Raji (cell line): ENCODE measurements around the gene SNIP1.

ENCODE experiments used
- POLR2A ChIP-seq: IDR thresholded peaks from 2 replicates; pipeline ENCODE4 v1.6.1; 2011; ENCODE audit warnings: low read depth, low read length, control low read depth; ENCODE audit not compliant: insufficient read depth

Gene SNIP1

DNA sequence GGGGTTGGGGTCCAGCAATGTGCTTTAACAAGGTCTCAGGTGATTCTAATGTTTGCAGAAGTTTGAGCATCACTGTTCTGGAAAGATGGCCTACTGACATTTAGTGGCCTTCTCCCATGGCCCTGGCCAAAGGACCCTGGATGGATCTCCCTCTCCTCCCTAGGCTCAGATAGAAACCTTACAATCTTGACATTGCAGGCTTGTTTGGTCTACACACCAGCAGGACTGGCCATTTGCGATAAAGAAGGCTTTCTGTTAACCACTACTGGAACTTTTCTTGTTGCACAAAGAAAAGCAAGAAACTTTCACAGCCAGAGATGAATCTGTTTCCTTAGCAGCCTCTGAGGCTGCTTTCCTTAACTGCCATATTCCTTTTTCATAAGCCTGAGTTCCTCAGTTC is 8.9 kb upstream of the SNIP1 start:
- no peak for TF ChIP-seq POLR2A

DNA sequence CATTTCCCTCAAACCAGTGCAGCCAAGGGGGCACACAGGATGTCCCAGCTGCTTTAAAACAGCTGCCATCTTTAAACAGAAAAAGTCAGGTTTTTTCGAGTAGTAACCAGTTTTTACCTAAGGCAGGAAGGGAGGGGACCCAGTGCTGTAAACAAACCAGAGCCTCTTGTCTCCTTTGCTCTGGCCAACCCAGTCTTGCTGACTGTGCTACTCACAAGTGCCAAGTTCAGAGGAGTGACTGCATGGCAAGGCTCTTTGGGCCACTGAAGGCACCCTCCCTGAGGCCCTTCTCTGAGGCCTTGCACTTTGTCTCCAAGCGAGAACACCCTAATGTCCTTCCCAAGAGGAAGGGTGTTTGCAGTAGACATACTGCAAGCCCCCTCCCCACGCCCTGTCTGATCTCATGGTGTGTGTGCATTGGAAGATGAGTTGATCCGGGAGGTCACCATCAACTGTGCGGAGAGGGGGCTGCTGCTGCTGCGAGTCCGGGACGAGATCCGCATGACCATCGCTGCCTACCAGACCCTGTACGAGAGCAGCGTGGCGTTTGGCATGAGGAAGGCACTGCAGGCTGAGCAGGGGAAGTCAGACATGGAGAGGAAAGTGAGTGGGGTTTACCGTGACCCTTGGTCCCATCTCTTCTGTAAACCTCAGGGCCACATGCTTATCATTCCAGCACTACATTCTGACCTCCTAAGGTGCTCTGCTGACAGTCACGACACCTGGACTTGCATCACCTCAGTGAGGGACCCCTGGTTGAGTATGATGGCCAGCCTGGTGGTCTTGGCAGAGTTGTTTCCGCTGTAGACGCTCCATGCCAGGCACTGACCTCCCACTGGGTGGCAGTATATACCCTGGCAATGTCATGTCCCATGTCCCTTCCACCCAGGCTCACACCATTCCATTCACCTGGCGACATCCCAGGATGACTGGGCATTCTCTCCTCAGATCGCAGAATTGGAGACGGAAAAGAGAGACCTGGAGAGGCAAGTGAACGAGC is 7.3 kb upstream of the SNIP1 start:
- TF ChIP-seq POLR2A, result no peak

DNA sequence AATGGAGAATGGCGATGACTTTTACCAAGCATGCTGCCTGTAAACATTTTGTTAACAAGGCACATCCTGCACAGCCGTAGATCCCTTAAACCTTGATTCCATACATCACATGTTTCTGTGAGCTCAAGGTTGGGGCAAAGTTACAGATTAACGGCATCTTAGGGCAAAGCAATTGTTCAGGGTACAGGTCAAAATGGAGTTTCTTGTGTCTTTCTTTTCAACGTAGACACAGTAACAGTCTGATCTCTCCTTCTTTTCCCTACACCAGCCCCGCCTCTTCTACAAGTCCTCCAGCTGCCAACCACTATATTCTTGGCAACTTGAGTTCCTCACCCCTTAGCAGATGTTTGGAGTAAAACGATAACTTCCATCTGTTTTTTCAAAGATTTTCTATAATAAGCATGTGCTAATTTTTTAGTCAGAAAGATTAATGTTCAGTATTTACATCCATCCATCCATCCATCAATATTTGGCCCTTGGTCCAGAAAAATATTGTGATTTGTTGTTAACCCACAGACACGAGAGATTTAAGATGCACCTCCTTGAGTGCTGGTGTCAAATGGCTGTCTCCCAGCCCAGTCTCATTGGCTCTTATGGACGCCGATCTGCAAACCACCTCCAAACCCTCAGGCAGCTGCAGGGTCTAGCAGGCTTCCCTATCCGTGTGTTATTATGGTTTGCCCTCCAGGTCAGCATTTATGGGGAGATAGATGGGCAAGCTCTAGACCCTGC is 6.5 kb upstream of the SNIP1 start:
- TF ChIP-seq POLR2A, result no peak

DNA sequence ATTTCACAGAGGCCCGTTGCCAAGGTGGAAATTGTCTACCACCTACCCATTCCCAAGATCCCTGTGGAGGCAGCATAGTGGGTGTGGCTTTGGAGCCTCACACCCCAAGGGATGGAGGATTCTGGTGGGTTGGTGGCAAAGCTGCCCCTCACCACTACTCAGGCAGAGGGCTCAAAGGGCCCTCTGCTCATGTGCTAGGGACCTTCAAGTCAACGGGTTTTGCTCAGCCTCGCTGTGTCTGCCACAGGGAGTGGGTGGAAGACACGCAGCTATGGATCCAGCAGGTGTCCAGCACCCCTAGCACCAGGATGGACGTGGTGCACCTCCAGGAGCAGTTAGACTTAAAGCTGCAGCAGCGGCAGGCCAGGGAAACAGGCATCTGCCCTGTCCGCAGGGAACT is 5.0 kb upstream of the SNIP1 start:
- no peak for TF ChIP-seq POLR2A

DNA sequence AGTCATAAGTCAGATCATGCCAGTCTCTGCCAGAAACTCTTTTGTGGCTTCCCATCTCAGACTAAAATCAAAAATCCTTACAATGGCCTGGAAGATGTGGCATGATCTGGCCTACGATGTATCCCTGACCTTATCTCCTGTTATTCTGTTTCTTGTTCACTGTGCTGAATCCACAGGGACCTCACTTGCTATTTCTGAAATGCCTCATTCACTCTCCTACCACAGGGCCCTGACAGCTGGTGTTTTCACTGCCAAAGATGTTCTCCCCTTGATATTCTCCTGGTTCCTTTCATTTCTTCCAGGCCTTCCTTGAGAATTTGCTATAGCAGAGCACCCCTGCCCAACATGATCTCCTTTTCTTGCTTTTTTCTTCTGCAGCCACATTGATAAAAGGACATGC is 4.3 kb upstream of the SNIP1 start:
- no peak for TF ChIP-seq POLR2A

DNA sequence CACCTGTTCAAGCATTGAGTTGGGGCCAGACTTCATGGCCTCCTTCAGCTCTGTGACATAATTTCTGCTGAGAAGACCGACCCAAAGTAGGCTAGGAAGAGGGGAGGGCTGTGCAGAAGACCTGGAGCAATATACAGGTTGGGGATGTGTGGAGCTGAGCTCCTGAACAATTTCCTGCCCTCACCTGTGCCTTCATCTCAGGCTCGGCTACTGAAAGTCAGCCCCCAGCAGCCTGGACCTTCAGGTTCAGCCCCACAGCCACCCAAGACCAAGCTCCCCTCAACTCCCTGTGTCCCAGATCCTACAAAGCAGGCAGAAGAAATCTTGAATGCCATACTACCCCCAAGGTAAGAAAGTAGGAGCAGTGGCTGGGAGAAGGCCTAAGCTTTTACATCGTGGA is 3.3 kb upstream of the SNIP1 start:
- no peak for TF ChIP-seq POLR2A

DNA sequence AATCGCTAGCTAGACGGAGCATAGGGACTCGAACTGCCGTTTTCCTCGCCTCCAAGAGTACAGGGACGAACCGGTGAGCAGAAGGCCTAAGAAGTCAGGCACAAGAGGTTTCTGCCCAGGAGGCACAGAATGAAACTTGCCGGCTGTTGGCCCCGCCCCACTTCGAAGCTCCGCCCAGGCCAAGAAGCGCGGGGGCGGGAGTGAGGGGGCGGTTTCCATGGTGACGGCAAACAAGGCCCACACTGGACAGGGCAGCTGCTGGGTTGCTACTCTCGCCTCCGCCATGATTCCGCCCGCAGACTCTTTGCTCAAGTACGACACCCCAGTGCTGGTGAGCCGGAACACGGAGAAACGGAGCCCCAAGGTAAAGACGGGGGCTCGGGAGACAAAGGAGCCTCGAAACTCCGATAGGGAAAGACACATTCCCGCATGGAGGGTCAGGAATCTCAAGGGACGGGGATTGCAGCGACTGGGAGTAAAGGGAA is 2.7 kb upstream of the SNIP1 start, which contains the start of gene DNALI1:
Gene DNALI1 (plus strand): TSS at position 229 of the 485 bp plus-strand sequence. CDS start 55 bp downstream, at position 284.
- no peak for TF ChIP-seq POLR2A

DNA sequence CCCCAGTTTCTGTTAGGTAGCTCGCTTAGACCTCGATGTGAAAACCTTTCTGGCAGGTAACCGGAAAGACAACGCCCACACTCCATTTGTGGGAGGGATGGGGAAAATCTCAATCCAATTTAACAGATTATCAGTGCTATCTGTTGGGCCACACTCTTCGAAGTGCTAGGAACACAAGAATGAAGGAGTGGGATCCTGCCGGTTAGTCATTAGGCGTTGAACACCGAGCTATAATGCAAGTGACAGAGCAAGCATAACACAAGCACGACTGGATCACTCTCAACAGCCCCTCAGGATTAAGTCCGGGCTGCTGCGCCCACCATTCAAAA is 531 bp downstream of the SNIP1 start:
- TF ChIP-seq POLR2A, result no peak

DNA sequence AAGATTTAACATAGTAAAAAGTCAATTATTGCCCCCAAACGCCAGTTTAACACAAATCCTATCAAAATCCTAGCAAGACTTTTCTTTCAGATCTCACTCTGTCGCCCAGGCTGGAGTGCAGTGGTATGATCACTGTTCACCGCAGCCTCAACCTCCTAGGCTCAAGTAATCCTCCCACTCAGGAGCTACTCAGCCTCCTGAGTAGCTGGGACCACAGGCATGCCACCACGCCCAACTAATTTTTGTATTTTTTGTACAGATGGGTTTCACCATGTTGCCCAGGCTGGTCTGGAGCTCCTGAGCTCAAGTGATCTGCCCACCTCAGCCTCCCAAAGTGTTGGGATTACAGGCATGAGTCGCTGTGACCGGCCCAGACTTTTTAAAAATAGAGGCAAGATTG is 4.8 kb downstream of the SNIP1 start:
- no peak for TF ChIP-seq POLR2A

DNA sequence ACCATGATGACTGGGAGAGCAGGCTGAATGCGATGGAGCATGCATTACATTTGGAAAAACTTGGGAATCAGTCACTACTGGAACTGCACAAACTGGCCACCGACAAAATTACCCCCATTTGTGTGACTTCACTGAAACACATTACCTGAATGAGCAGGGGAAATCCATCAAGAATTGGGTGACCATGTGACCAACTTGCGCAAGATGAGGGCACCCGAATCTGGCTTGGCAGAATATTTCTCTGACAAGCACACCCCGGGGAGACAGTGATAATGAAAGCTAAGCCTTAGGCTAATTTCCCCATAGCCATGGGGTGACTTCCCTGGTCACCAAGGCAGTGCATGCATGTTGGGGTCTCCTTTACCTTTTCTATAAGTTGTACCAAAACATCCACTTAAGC is 9.1 kb downstream of the SNIP1 start:
- TF ChIP-seq POLR2A, result no peak

DNA sequence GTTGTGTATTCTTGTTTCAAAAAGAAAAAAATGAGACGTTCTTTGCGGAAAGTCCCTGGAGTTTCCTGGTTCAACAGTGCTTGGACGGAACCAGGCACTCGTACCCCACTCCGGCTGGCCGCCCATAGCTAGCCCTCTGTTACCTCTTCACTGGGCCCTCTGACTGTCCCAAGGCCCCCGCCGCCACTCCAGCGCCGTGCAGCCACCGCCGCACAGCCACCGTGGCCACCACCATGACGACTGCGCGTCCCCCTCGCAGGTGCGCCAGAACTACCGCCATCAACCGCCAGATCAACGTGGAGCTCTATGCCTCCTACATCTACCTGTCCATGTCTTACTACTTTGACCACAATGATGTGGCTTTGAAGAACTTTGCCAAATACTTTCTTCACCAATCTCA is 9.6 kb downstream of the SNIP1 start:
- TF ChIP-seq POLR2A, result no peak

DNA sequence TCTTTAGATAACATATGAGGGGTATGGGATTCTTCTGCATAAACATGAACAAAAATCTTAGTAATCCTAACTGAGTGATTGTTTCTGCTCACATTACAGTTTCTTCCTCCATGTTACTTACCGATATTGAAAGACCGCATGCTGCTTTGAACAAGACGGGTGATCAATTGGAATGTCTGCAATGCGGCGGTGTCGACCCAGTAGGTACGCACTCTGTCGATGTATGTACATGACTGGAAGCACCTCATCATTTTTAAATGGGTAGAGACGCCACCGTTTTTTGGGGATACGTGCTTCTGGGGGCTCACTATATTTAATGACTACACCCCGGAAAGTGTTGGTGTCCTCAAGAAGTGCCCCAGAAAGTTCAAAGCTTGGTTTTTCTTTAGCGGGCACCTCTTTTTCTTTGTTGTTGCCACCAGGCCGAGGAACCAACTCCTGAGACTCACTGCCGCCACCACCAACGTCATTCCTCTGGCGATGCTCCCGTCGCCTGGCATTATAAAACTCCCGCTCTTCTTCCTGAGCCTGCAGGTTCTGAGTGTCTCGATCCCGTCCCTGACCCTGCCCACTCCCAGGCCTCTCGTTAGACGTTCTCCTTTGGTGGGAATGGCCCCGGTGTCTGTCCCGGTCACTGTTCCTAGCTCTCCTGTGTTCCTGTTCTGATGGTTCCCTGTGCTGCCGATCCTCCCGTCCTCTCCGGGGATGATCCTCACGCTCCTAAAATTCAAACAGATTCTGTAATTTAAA is 13.9 kb downstream of the SNIP1 start:
- TF ChIP-seq POLR2A, result no peak

DNA sequence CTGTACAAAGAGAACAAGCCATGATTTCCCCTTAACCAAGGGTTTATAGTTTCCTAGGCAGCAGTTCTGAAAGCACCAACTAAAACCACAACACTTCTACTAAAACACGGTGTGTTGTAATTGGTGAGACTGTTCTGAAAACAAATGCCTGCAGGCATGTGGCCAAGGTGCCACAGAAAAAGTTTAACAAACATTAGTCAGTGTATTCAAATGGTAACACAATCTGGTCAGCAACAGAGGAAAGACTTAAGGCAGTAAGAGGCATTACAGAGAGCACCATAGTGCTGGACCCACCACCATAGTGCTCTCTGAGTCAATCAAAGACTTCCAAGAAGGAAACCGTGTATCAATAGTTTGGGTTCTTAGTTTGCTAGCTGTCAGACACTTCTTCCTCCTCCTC is 16.7 kb downstream of the SNIP1 start:
- no peak for TF ChIP-seq POLR2A

DNA sequence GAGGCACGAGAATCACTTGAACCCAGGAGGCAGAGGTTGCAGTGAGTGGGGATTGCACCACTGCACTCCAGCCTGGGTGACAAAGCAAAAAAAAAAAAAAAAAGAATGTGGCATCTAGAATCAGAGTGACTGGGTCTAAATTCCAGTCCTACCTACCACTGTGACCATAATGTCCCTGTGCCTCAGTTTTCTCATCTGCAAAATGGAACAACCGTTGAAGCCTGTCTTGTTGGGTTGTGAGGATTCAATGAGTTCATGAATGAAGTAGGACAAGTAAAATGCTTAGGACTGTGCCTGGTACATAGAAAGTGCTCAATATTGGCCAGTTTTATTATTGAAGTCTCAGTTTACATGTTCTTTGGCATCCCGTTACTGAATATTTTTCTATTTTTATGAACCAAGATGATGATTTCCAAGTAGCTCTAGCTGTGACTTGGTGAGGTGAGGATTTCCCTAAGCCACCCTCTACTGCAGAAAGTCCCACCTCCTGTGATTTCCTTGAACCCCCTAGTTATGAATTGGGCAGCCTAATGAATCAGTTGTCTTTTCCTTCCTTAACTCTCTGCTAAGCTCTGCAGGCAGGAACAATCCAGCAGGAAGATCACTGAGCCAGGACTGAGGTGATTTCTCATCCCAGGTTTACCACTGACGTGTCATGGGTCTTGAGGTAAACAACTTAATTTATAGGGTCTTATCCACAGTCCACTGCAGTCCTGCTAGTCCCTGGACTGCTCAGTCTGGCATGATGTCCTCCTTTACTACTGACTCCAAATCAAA is 20.6 kb downstream of the SNIP1 start:
- no peak for TF ChIP-seq POLR2A
